Left colon (tissue), 2 donors: ENCODE data around the gene PLA2R1. TPM values are rescaled to one million over a fixed set of nuclear protein-coding genes. Genes with fewer than 3 reads are reported as not detected.

Experiments
- ATAC-seq: fragments of 200-7000 bp; cut with Tn5 transposase; one replicate; pipeline ENCODE4 v1.9.1; 2020; ENCODE audit warnings: mild to moderate bottlenecking, moderate library complexity
- DNase-seq, 2 donors: peaks; one replicate each; pipeline ENCODE4 v3.0.0-alpha.2; 2020
- intact Hi-C, 2 donors: fragments of 100-400 bp; cut with DNase I in 1 of 2; cut with micrococcal nuclease in 1 of 2; formaldehyde crosslinking; loops; one replicate each; pipeline versions ENCODE4 v1.11.2 to v1.14.0; 2022; cut with DNase I, micrococcal nuclease
- total RNA-seq, 2 donors: library from RNA; stranded (reverse); fragmentation: NEBNext Ultra II Directional; extraction: Animal tissue kit (Norgen Biotek cat#: 25700); gene quantifications; one replicate each; pipeline ENCODE4 v1.2.1, GENCODE V29; 2021
- donor health status: DM: no; HTN: no; CAD: no.
- donor health status: DM: yes; HTN: yes; CAD: no.

The PLA2R1 gene
- total RNA-seq, 2 donors from 2014 or later = 6.8 to 11.4 TPM

- DNase-seq (no peak), ATAC-seq (peak; percentile 52)
- intact Hi-C loops = no loop called here
These were observed 11.0 kb upstream of the PLA2R1 start for GRCh38 chr2:160073284-160073888.

GRCh38 chr2:160068906-160069305 is 6.5 kb upstream of the PLA2R1 start:
- ATAC-seq = no peak
- DNase-seq = no peak
- intact Hi-C loops = no loop called here

- DNase-seq = no peak
- intact Hi-C loops = no loop called here
- ATAC-seq = peak; percentile 23
These were observed 2.5 kb upstream of the PLA2R1 start for GRCh38 chr2:160064916-160065315.

GRCh38 chr2:160063879-160064612 is 1.6 kb upstream of the PLA2R1 start:
- intact Hi-C loops = no loop called here
- no peak for DNase-seq
- peak; percentile 67 for ATAC-seq

GRCh38 chr2:160063271-160063670 is 856 bp upstream of the PLA2R1 start:
- intact Hi-C loops = no loop called here
- ATAC-seq (peak; percentile 44), DNase-seq (no peak)

GRCh38 chr2:160061944-160062291 is 497 bp downstream of the PLA2R1 start:
- peak; percentile 20 for ATAC-seq
- peak; percentile 25 to 31 for DNase-seq
- intact Hi-C loops = no loop called here

- DNase-seq = no peak
- no peak for ATAC-seq
- intact Hi-C loops = no loop called here
These were observed 882 bp downstream of the PLA2R1 start for GRCh38 chr2:160061533-160061932.

- DNase-seq = no peak
These were observed 2.1 kb downstream of the PLA2R1 start for GRCh38 chr2:160060297-160060696.

GRCh38 chr2:160057356-160057755 is 5.1 kb downstream of the PLA2R1 start:
- no peak for DNase-seq
- ATAC-seq = no peak
- intact Hi-C loops = no loop called here

More at GRCh38 chr2:160060297-160060696, 2.1 kb downstream of the PLA2R1 start:
- no peak for ATAC-seq
- intact Hi-C loops = no loop called here

- ATAC-seq = no peak
- no peak for DNase-seq
- intact Hi-C loops = no loop called here
These were observed 6.7 kb downstream of the PLA2R1 start for GRCh38 chr2:160055726-160056108.

GRCh38 chr2:160054984-160055725 is 7.3 kb downstream of the PLA2R1 start:
- intact Hi-C loops = no loop called here
- no peak for ATAC-seq
- no peak for DNase-seq

- ATAC-seq (no peak), DNase-seq (no peak)
- intact Hi-C loops = no loop called here
These were observed 8.5 kb downstream of the PLA2R1 start for GRCh38 chr2:160053946-160054345.

- DNase-seq (no peak), ATAC-seq (no peak)
- intact Hi-C loops = no loop called here
These were observed 9.9 kb downstream of the PLA2R1 start for GRCh38 chr2:160052531-160052930.

- ATAC-seq = no peak
- DNase-seq = no peak
- intact Hi-C loops = no loop called here
These were observed 11.0 kb downstream of the PLA2R1 start for GRCh38 chr2:160051371-160051800.

- intact Hi-C loops = no loop called here
- DNase-seq = no peak
These were observed 12.3 kb downstream of the PLA2R1 start for GRCh38 chr2:160050147-160050546.

GRCh38 chr2:160045703-160046210 is 16.7 kb downstream of the PLA2R1 start:
- no peak for DNase-seq
- intact Hi-C loops = no loop called here
- ATAC-seq = no peak

More at GRCh38 chr2:160050147-160050546, 12.3 kb downstream of the PLA2R1 start:
- peak; percentile 89 for ATAC-seq

GRCh38 chr2:160044728-160045127 is 17.7 kb downstream of the PLA2R1 start:
- ATAC-seq (no peak), DNase-seq (no peak)
- intact Hi-C loops = no loop called here

- DNase-seq (no peak), ATAC-seq (no peak)
- intact Hi-C loops = no loop called here
These were observed 19.1 kb downstream of the PLA2R1 start for GRCh38 chr2:160043265-160043664.

GRCh38 chr2:160042054-160042453 is 20.4 kb downstream of the PLA2R1 start:
- intact Hi-C loops = no loop called here
- ATAC-seq (no peak), DNase-seq (no peak)

- intact Hi-C loops = no loop called here
- no peak for DNase-seq
- ATAC-seq = no peak
These were observed 21.3 kb downstream of the PLA2R1 start for GRCh38 chr2:160041091-160041490.
